ENCODE data around the gene PODXL. TPM values are rescaled to one million over a fixed set of nuclear protein-coding genes. Genes with fewer than 3 reads are reported as not detected.

The PODXL gene
- total and polyA plus RNA-seq, 4 donors: 1.2 to 3.6 (median 1.6) TPM

DNA sequence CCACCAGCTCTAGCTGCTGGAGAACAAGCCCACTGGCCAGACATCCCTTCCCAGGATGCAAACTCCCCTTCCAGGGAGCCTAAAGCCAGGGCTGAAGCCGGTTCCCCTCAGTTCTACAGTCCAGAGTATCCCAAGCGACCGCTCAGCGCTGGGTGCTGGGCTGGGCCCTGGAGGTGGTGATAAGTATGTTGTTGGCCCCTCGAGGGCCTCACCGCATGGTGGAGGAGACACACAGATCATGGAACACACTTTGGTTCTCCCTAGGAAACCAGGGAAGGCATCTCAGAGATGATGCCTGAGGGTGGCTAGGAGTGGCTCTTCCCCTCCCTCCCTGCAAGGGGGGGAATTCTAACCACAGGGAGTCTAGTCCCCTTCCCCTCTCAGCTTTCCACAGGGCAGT lies 4.4 kb downstream of the PODXL start:
- Histone ChIP-seq H3K36me3 (ENCODE audit: control insufficient read depth in 4 of 4, insufficient read depth in 3 of 4, low read depth in 1 of 4, low read length in 3 of 4) (no peaks in the 10 kb centered on the region), H3K9me3 (ENCODE audit: control insufficient read depth in 4 of 4, low read length in 3 of 4) (no peaks in the 10 kb centered on the region), H3K4me3 (ENCODE audit: low read depth in 1 of 3, low read length in 3 of 3) (no peak overlapping the region), H3K27me3 (ENCODE audit: control insufficient read depth in 4 of 4, insufficient read depth in 4 of 4, low read length in 3 of 4) (peaks cover 0 to 3% (median 0%) of the 10 kb centered on the region in 4 donors), H3K27ac (ENCODE audit: low read depth in 1 of 2, low read length in 2 of 2) (no peak overlapping the region), H3K4me1 (ENCODE audit: control insufficient read depth in 4 of 4, insufficient read depth in 4 of 4, low read length in 3 of 4) (peaks cover 6 to 13% (median 9%) of the 10 kb centered on the region in 4 donors), H3K9ac (ENCODE audit: low read depth in 1 of 2, low read length in 2 of 2) (no peak overlapping the region)
- DNase-seq (ENCODE audit: low spot score): no peak
- 86% methylated on average over 6 of the region's 6 CpGs for WGBS
- TF ChIP-seq NR2F2 (IDR thresholded peaks at IDR 0.05) (no peak), ATF3 (IDR thresholded peaks at IDR 0.05) (no peak), GABPA (IDR thresholded peaks at IDR 0.05 in 1 of 2, conservative IDR thresholded peaks at IDR 0.05 in 1 of 2) (no peak), FOXA1 (IDR thresholded peaks at IDR 0.05) (no peak), TAF1 (conservative IDR thresholded peaks at IDR 0.05) (no peak), HNF4G (IDR thresholded peaks at IDR 0.05) (no peak), EGR1 (IDR thresholded peaks at IDR 0.05; ENCODE audit: low read depth in 2 of 2) (no peak), HNF4A (conservative IDR thresholded peaks at IDR 0.05) (no peak), JUND (IDR thresholded peaks at IDR 0.05) (no peak), YY1 (IDR thresholded peaks at IDR 0.05) (no peak), RAD21 (IDR thresholded peaks at IDR 0.05) (no peak)
- TF ChIP-seq, protein P1, sequence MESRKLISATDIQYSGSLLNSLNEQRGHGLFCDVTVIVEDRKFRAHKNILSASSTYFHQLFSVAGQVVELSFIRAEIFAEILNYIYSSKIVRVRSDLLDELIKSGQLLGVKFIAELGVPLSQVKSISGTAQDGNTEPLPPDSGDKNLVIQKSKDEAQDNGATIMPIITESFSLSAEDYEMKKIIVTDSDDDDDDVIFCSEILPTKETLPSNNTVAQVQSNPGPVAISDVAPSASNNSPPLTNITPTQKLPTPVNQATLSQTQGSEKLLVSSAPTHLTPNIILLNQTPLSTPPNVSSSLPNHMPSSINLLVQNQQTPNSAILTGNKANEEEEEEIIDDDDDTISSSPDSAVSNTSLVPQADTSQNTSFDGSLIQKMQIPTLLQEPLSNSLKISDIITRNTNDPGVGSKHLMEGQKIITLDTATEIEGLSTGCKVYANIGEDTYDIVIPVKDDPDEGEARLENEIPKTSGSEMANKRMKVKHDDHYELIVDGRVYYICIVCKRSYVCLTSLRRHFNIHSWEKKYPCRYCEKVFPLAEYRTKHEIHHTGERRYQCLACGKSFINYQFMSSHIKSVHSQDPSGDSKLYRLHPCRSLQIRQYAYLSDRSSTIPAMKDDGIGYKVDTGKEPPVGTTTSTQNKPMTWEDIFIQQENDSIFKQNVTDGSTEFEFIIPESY (IDR thresholded peaks at IDR 0.05): no peak
- TF ChIP-seq, protein P2, sequence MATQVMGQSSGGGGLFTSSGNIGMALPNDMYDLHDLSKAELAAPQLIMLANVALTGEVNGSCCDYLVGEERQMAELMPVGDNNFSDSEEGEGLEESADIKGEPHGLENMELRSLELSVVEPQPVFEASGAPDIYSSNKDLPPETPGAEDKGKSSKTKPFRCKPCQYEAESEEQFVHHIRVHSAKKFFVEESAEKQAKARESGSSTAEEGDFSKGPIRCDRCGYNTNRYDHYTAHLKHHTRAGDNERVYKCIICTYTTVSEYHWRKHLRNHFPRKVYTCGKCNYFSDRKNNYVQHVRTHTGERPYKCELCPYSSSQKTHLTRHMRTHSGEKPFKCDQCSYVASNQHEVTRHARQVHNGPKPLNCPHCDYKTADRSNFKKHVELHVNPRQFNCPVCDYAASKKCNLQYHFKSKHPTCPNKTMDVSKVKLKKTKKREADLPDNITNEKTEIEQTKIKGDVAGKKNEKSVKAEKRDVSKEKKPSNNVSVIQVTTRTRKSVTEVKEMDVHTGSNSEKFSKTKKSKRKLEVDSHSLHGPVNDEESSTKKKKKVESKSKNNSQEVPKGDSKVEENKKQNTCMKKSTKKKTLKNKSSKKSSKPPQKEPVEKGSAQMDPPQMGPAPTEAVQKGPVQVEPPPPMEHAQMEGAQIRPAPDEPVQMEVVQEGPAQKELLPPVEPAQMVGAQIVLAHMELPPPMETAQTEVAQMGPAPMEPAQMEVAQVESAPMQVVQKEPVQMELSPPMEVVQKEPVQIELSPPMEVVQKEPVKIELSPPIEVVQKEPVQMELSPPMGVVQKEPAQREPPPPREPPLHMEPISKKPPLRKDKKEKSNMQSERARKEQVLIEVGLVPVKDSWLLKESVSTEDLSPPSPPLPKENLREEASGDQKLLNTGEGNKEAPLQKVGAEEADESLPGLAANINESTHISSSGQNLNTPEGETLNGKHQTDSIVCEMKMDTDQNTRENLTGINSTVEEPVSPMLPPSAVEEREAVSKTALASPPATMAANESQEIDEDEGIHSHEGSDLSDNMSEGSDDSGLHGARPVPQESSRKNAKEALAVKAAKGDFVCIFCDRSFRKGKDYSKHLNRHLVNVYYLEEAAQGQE (IDR thresholded peaks at IDR 0.05): no peak
- TF ChIP-seq, protein P3, sequence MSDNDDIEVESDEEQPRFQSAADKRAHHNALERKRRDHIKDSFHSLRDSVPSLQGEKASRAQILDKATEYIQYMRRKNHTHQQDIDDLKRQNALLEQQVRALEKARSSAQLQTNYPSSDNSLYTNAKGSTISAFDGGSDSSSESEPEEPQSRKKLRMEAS (IDR thresholded peaks at IDR 0.05): no peak

GRCh38 chr7:131550846-131551245 lies 5.6 kb downstream of the PODXL start:
- no peak overlapping the region for H3K4me3 ChIP-seq (ENCODE audit: low read depth in 1 of 3, low read length in 3 of 3)
- WGBS: 89% methylated on average over 5 of the region's 5 CpGs
- TF ChIP-seq GABPA (IDR thresholded peaks at IDR 0.05 in 1 of 2, conservative IDR thresholded peaks at IDR 0.05 in 1 of 2): no peak
- no peak for TF ChIP-seq RAD21 (IDR thresholded peaks at IDR 0.05)
- TF ChIP-seq HNF4A (conservative IDR thresholded peaks at IDR 0.05): no peak
- TF ChIP-seq EGR1 (IDR thresholded peaks at IDR 0.05; ENCODE audit: low read depth in 2 of 2): no peak
- TF ChIP-seq FOXA2 (IDR thresholded peaks at IDR 0.05): no peak
- TF ChIP-seq SP1 (IDR thresholded peaks at IDR 0.05): no peak
- no peak for TF ChIP-seq JUND (IDR thresholded peaks at IDR 0.05)
- no peak for TF ChIP-seq TAF1 (conservative IDR thresholded peaks at IDR 0.05)
- TF ChIP-seq, protein P1 (IDR thresholded peaks at IDR 0.05): no peak
- peaks cover 3 to 6% (median 4%) of the 10 kb centered on the region in 4 donors for H3K4me1 ChIP-seq (ENCODE audit: control insufficient read depth in 4 of 4, insufficient read depth in 4 of 4, low read length in 3 of 4)
- H3K9ac ChIP-seq (ENCODE audit: low read depth in 1 of 2, low read length in 2 of 2): no peak overlapping the region
- no peaks in the 10 kb centered on the region for H3K36me3 ChIP-seq (ENCODE audit: control insufficient read depth in 4 of 4, insufficient read depth in 3 of 4, low read depth in 1 of 4, low read length in 3 of 4)
- no peak for DNase-seq (ENCODE audit: low spot score)
- no peaks in the 10 kb centered on the region for H3K9me3 ChIP-seq (ENCODE audit: control insufficient read depth in 4 of 4, low read length in 3 of 4)
- no peak overlapping the region for H3K27ac ChIP-seq (ENCODE audit: low read depth in 1 of 2, low read length in 2 of 2)
- peaks cover 0 to 1% (median 0%) of the 10 kb centered on the region in 4 donors for H3K27me3 ChIP-seq (ENCODE audit: control insufficient read depth in 4 of 4, insufficient read depth in 4 of 4, low read length in 3 of 4)
